HG03342 (cell line): ENCODE measurements around the gene DUSP11.
"Not testable (repeated sequence)": the region's sequence is repeated elsewhere in the genome, so short reads cannot be mapped to it uniquely, and the experiment has no call there.

Experiments used
- ATAC-seq: cut with Tn5 transposase; IDR thresholded peaks from one replicate; pipeline ENCODE4 v1.9.1; 2021; ENCODE audit warnings: mild to moderate bottlenecking, moderate library complexity; ENCODE audit not compliant: unreplicated experiment

The DUSP11 gene

GRCh38 chr2:73779467-73780236, at the start of gene DUSP11:
Gene DUSP11, minus strand, starts transcription at chr2:73780103. Its CDS starts 129 bp downstream, at chr2:73779974.
- ATAC-seq = peak; percentile 99

DNA sequence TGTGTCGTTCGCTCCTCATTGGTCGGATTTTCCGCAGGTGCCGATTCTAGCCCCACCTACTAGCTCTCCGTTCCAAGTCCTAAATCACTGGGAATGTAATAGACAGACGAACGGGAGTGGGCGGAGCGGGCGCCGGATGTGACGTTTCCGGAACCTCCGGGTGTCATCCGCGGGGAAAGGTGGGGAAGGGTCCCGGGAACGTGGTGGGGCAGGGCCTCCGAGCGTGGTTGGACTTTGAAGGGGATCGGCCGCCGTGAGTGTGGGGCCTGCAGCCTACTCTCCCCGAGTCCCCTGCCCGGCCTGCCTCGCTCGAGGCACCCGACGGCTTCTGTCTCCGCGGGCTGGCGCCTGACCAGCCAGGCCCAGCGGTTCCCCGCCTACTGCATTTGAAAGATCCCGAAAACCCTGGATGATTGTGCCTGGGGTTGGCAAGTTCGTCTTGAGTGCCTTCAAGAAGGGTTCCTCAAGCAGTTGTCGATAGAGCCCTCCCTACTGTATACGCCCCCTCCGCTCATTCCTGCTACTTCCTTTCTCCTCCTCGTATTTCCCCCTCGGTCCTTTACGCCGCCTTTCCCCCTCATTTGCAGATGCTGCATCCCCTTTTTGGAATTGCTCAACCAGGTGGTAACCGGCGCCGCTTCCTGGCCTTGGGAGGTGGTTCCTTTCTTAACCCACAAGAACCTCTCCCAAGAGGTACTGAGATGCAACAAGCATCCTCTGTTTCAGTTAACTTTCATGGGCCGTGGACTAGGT, 49.1 kb upstream of the DUSP11 start, which contains the start of gene STAMBP:
Gene STAMBP (plus strand): TSS at position 144 of the 753 bp plus-strand sequence. CDS start 1,896 bp downstream, outside the sequence.
- ATAC-seq = peak; percentile 78

DNA sequence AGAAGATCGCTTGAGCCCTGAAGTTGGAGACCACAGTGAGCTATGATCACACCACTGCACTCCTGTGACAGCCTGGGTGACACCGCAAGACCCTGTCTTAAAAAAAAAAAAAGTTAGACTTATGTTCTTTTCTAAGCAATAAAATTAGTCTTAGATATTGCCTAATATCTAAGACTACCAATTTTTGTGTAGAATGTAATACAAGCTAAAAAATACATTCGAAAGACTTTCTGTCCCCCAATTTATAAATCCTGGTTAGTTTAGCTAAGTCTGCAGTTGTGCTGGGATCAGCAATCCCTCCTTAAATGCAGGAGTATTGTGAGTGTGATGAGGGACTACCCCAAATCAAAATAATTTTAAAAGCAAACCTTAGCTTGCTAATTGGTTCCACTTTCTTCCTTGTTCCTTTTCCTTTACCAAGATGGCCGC, 48.5 kb upstream of the DUSP11 start:
- no peak for ATAC-seq

DNA sequence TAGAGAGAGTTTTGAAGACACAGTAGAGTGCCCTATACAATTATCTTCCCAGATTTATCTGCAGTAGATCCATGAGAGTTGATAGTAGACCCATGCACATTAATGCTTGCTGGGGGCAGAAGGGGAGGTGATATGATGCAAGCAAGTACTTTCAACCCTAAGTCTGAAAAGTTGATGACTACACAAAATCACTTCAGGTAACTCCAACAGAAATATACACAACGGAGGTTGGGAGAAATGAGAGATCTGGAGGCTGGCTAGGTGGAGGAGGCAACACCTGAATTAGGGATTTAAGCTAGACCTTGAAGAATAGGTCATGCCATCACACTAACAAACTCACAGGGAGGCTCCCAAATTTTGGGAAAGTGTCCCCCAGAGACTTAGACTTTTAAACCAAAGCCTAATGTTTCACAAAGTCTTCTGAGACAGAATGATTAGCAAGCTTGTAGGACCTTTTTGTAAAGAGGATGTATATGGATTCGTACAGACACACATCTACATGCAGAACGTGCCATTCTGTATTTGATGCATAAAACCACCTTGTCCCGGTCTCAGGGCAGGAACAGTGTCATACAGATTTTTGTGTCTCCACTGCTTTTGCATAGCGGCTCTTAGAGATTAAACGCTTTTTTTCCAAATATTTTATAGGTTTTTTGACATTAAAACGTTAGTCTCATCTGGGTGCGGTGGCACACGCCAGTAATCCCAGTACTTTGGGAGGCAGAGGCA, 47.9 kb upstream of the DUSP11 start:
- no peak for ATAC-seq

DNA sequence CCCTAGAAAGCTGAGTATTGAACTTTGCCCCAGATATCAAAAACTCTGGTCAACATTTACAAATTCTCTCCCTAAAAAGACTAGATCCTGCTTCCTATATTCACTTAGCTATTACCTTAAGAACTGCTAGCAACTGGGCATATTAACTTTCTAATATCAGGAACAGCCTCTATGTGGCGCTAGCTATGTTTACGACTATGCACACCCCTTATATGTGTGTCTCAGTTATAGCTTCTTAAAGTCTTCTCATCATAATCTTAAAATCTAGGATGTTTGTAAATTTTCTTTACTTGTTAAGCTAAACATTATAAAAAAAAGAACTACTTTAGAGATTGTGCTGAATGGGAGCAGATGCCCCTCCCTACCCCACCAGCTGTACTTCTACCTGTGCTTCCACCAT, 47.1 kb upstream of the DUSP11 start:
- no peak for ATAC-seq

DNA sequence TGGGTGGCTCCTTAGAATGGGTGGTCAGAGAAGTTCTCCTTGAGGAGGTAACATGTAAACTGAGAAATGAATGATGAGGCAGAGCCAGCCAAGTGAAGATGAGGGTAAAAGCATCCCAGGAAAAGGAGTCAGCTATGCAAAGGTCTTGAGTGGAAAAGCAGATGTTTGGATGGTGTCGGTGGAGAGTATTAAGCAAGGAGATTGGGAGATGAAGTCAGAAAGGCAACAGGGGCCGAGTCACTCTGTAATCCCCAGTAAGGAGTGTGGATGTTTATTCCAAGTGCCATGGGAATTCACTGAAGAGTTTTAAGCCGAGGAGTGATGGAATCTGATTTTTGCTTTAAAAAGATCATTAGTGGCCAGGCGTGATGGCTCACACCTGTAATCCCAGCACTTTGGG, 45.5 kb upstream of the DUSP11 start:
- no peak for ATAC-seq

DNA sequence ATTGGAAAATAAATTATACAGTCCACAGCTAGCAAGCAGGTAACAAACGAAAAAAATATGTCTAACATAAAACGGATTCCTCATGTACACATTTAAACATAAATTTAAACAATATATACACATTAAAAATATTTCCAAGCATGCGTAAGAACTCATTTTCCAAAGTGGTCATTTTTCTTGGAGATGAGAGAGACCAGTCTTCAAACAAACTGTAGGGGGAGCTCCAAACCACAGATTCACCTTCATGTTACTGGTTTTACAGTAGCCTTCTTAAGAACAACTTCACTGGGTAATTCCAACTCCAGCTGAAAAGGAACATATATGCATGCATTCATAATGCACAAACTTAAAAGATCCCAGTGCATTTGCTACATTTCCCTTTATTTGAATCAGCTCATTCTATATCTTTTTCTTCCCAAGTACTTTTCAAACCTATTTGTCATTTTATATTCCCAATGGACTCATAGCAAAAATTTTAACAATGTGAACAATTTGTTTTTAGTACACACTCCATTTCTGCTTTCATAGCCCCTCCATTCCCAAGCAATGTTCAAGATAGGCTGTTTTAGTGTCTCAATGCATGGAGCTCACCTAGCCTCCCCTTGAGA, 44.1 kb upstream of the DUSP11 start:
- ATAC-seq = no peak

DNA sequence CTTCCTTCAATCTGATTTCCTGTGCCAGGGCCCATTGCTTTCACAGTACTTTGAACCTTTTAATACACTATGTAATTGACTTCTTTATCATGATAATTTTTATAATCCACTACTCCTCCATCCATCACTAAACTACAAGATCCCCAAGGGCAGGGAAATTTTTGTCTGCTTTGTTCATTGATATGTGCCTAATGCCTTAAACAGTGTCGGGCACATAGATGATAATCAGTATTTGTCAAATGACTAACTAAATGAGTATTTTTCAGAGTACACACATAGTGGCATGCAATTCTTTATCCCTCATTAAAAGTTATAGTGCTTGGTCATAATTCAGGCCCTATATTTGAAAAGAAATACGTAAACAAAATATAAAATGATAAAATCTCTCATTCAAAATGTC, 43.5 kb upstream of the DUSP11 start:
- ATAC-seq = no peak

GRCh38 chr2:73822991-73823390, 43.1 kb upstream of the DUSP11 start:
- no peak for ATAC-seq

DNA sequence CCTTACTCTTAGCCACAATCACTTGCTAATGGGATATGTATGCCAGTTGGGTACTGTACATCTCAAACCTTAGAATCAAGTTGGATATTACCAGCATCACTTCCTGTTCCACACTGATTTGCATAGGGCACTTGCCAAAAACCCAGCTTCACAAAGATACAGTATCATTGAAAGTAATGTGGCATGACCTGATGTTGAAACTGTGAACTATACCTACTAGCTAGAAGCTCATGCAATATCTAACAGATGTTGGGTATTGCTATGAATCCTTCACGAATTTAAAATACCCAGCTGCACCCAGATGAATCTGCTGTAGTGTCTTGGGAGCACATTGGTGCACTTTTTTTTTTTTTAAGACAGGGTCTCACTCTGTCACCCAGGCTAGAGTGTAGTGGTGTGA, 42.4 kb upstream of the DUSP11 start:
- peak; percentile 64 for ATAC-seq

DNA sequence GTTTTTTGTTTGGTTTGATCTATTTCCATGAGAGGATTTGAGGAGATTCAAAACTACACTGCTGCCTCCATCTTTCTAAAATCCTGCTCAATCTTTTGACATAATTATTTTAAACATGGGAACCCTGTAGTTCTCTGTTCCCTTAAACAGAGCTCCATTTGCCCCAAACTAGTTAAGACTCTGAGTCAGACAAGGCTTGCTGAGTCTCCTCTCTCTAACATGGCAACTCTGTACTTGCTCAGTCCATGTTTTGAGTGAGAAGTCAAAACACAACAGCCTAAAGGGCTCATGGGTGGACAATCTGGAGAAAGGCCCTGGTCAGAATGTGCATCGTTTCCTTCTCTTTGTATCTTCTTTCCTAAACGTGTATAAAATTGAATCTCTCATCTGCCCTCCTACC, 41.8 kb upstream of the DUSP11 start:
- no peak for ATAC-seq

DNA sequence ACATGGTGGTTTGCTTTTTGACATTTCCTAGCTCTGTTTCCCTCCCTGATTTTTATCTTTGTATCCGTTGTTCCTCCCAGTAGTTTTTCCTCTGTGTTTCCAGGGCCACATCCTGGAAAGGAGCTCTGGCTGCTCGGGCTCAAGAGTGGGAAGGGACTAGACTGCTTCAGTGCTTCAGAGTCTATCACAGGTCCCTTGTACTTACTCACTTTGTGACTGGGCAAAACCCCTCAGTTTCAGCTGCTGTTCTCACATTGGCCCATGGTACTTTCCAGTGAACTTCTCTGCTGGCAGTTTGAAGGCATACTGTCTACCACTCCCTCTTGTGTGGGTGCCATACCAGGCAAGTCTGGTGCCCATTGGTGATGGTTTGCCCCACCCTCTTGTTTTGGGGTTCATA, 41.3 kb upstream of the DUSP11 start:
- ATAC-seq = peak; percentile 64

GRCh38 chr2:73818296-73818695, 38.4 kb upstream of the DUSP11 start:
- no peak for ATAC-seq

DNA sequence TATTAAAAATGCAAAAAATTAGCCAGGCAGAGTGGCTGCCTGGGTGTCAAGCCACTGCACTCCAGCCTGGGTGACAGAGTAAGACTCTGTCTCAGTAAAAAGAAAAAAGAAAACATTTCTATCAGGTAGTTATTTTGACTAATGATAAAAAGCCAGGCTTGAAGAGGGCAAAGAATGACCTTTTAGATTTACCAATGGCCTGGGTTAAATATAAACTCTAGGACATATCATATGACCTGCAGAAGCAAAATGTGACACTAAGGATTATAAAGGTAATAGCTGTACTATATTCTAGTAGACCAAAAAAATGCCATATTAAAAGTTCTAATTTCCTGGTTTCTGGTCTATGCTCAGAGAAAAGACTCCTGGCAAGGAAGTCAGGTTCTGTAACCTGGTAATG, 32.7 kb upstream of the DUSP11 start:
- no peak for ATAC-seq

GRCh38 chr2:73811878-73812277, 32.0 kb upstream of the DUSP11 start:
- no peak for ATAC-seq

DNA sequence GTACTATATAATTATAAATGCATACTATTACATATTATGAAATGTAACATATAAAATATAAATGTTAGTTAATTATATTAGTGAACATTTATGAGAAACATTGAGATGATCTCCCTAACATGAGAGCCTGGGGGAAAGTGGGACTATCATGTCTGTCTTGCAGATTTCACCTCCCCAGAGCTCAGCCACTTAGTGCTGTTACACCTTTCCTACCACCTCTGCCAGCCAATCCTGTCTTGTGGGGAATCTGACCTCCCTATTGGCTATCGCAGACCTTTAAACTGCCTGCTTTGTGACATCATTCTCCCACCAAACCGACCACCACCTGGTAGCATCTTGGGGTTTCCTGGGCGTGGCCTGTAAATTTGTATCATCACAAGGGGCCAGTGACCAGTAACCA, 4.0 kb upstream of the DUSP11 start, which contains the start of gene C2orf78:
Gene C2orf78 (plus strand): TSS at position 301 of the 400 bp plus-strand sequence. CDS start 127 bp downstream, outside the sequence.
- ATAC-seq = not testable (repeated sequence)

DNA sequence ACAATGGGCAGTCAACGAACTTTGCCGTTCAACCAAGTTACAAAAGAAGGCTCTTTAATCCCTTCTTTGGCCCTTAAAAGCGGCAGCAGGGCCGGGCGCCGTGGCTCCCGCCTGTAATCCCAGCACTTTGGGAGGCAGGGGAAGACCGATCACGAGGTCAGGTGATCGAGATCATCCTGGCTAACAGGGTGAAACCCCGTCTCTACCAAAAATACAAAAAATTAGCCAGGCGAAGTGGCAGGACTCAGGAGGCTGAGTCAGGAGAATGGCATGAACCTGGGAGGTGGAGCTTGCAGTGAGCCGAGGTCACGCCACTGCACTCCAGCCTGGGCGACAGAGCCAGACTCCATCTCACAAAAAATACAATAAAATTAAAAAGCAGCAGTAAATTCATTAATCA, 3.5 kb upstream of the DUSP11 start:
- not testable (repeated sequence) for ATAC-seq

DNA sequence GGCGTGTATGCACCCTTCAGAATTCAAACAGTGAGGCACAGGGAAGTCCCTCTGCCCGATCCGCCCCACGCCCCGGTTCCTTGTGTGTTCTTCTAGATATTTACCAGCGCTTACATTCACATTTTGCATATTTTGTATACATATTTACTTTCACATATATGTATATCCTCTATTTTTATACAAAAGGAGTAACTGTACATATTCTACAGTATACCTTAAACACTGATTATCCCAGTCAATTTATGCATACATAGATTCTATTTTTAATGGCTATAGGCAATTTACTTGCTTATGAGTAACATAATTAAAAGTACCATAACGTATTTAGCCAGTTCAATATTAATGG, 307 bp upstream of the DUSP11 start:
- ATAC-seq = no peak

DNA sequence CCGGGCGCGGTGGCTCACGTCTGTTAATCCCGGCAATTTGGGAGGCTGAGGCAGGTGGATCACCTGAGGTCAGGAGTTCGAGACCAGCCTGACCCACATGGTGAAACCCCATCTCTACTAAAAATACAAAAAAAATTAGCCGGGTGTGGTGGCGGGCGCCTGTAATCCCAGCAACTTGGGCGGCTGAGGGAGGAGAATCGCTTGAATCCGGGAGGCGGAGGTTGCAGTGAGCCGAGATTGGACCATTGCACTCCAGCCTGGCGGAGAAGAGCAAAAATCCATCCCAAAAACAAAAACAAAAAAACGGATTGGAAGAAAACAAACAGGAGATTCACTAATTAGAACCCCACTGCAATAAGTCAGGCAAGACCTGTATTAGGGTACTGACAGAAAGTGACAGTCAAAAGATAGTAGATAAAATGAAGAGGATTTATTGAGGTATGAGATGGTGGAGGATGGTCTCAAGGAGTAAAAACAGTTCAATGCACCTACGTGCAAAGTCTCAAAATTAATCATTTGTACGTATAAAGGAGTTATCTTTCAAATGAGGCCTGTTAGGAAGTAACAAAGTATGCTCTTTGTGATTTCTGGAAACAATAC, 936 bp downstream of the DUSP11 start:
- not testable (repeated sequence) for ATAC-seq

DNA sequence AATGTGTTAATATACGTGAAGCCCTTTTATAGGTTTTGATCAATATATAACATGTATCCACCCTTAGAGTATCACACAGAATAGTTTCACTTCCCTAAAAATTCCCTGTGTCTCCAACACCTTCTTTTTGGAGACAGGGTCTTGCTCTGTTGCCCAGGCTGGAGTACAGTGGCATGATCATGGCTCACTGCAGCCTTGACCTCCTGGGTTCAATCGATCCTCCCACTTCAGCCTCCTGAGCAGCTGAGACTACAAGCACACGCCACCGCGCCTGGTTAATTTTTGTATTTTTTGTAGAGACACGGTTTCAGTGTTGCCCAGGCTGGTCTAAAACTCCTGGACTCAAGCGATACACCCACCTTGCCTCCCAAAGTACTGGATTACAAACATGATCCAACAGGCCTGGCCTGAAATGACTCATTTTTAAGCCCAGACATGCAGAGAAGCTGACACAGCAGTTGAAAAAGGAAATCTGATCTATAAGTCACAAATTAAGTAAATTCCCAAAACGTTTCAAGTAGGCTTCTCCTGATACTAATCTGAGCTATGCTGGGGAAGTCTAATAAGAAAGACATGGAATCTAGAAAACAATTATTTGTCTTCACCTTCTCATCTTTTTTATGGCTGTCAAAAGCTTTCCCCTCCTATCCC, 2.9 kb downstream of the DUSP11 start:
- ATAC-seq = no peak
